Kasumi-1 (cell line): Measurements from ENCODE around the gene KCNQ5.
A peak's percentile ranks its signal among the peaks of the same experiment; 100 is the strongest.

ENCODE experiments used
- DNase-seq, 2 experiments: peaks; one replicate each; lab custom pipeline; 2025; lab: John Stamatoyannopoulos, UW

Gene KCNQ5

GRCh38 chr6:72675396-72675795 lies 53.5 kb downstream of the KCNQ5 start:
- DNase-seq, result no peak

- DNase-seq, result no peak
Measured at GRCh38 chr6:72676995-72677394, 55.1 kb downstream of the KCNQ5 start.

- DNase-seq, result no peak
Measured at GRCh38 chr6:72677740-72678139, 55.9 kb downstream of the KCNQ5 start.

GRCh38 chr6:72683797-72684196 lies 61.9 kb downstream of the KCNQ5 start:
- DNase-seq, result no peak

GRCh38 chr6:72689107-72689954 lies 67.5 kb downstream of the KCNQ5 start:
- no peak for DNase-seq

- DNase-seq, result no peak
Measured at GRCh38 chr6:72691249-72691648, 69.4 kb downstream of the KCNQ5 start.

GRCh38 chr6:72696055-72696454 lies 74.2 kb downstream of the KCNQ5 start:
- no peak for DNase-seq

- DNase-seq, result no peak
Measured at GRCh38 chr6:72699159-72699558, 77.3 kb downstream of the KCNQ5 start.

GRCh38 chr6:72702421-72702820 lies 80.6 kb downstream of the KCNQ5 start:
- DNase-seq, result no peak

GRCh38 chr6:72703093-72703492 lies 81.2 kb downstream of the KCNQ5 start:
- DNase-seq, result peak; percentile 48 to 50

- DNase-seq, result no peak
Measured at GRCh38 chr6:72704979-72705378, 83.1 kb downstream of the KCNQ5 start.

GRCh38 chr6:72709431-72709830 lies 87.6 kb downstream of the KCNQ5 start:
- no peak for DNase-seq

- DNase-seq, result no peak
Measured at GRCh38 chr6:72711731-72712130, 89.9 kb downstream of the KCNQ5 start.

- DNase-seq, result no peak
Measured at GRCh38 chr6:72712910-72713309, 91.0 kb downstream of the KCNQ5 start.

GRCh38 chr6:72715119-72715518 lies 93.3 kb downstream of the KCNQ5 start:
- no peak for DNase-seq

- DNase-seq, result no peak
Measured at GRCh38 chr6:72716916-72717315, 95.1 kb downstream of the KCNQ5 start.

- DNase-seq, result no peak
Measured at GRCh38 chr6:72720464-72720863, 98.6 kb downstream of the KCNQ5 start.

- DNase-seq, result no peak
Measured at GRCh38 chr6:72721346-72721745, 99.5 kb downstream of the KCNQ5 start.

- no peak for DNase-seq
Measured at GRCh38 chr6:72724545-72724944, 102.7 kb downstream of the KCNQ5 start.

- DNase-seq, result no peak
Measured at GRCh38 chr6:72728706-72729343, 107.0 kb downstream of the KCNQ5 start.

GRCh38 chr6:72733045-72733444 lies 111.2 kb downstream of the KCNQ5 start:
- no peak for DNase-seq

GRCh38 chr6:72738091-72738490 lies 116.2 kb downstream of the KCNQ5 start:
- DNase-seq, result no peak

GRCh38 chr6:72739368-72739779 lies 117.5 kb downstream of the KCNQ5 start:
- peak; percentile 14 to 25 for DNase-seq

GRCh38 chr6:72740135-72740534 lies 118.3 kb downstream of the KCNQ5 start:
- DNase-seq, result no peak
